Testis (tissue), 3 donors: ENCODE measurements around the gene RNF135. TPM values are rescaled to one million over a fixed set of nuclear protein-coding genes. Genes with fewer than 3 reads are reported as not detected.
"Not testable (repeated sequence)": the region's sequence is repeated elsewhere in the genome, so short reads cannot be mapped to it uniquely, and the experiment has no call there.

Source experiments
- DNase-seq: peaks from one replicate; pipeline ENCODE4 v3.0.0-alpha.2; 2019
- H3K27ac ChIP-seq, 2 donors: fragments of 200-600 bp; sonication (generic); one replicate each; pipeline ENCODE4 v1.5.1; 2019
- H3K27me3 ChIP-seq: fragments of 200-600 bp; sonication (generic); one replicate; pipeline ENCODE4 v1.5.1; 2019
- H3K36me3 ChIP-seq: fragments of 200-600 bp; sonication (generic); one replicate; pipeline ENCODE4 v1.5.1; 2017; ENCODE audit warnings: low read depth; ENCODE audit errors: missing control alignments
- H3K4me1 ChIP-seq: fragments of 200-600 bp; sonication (generic); one replicate; pipeline ENCODE4 v1.5.1; 2019
- H3K4me3 ChIP-seq, 2 donors: fragments of 200-600 bp; sonication (generic); one replicate each; pipeline ENCODE4 v1.5.1; 2017 to 2019
- H3K9me3 ChIP-seq: fragments of 200-600 bp; sonication (generic); one replicate; pipeline ENCODE4 v1.5.1; 2017
- POLR2A ChIP-seq: fragments of 450-650 bp; IDR thresholded peaks from one replicate; pipeline ENCODE4 v1.6.1; 2017; ENCODE audit warnings: antibody characterized with exemption, mild to moderate bottlenecking, moderate library complexity
- WGBS, 2 donors: methylation state at CpG; one replicate each; pipeline ENCODE4 v1.1.5; 2018; 5-methylcytosine and 5-hydroxymethylcytosine counted together
- intact Hi-C: fragments of 100-400 bp; cut with DNase I; formaldehyde crosslinking; loops from one replicate; pipeline ENCODE4 v1.15.1; 2023; ENCODE audit warnings: low total_unique reads
- polyA plus RNA-seq: library from polyadenylated mRNA; stranded (reverse); fragments of 350-450 nt; fragmentation: Illumina TruSeq; extraction: RNeasy Lipid Tissue Mini Kit (QIAGEN cat#74804); gene quantifications from one replicate; pipeline ENCODE4 v1.2.3, GENCODE V29; 2014; ENCODE audit warnings: low read depth, low replicate concordance; ENCODE audit not compliant: insufficient read depth
- total RNA-seq, 2 donors: library from RNA; depleted of rRNA; stranded (reverse); fragments of >200 nt; gene quantifications; one replicate each; pipeline ENCODE4 v1.2.3, GENCODE V29; 2016
- TF ChIP-seq, protein P1 (sequence below), 3 experiments: fragments of 450-650 bp in 2 of 3; fragments of 200-600 bp in 1 of 3; sonication (generic) in 1 of 3; IDR thresholded peaks; one replicate each; pipeline ENCODE4 v1.5.1; 2016 to 2019; ENCODE audit warnings: antibody characterized with exemption in 3 of 3, mild to moderate bottlenecking in 2 of 3, moderate library complexity in 1 of 3

The RNF135 gene
- total and polyA plus RNA-seq, 3 donors from 2014 or later, result 12.9 to 24.2 (median 20.6) TPM

DNA sequence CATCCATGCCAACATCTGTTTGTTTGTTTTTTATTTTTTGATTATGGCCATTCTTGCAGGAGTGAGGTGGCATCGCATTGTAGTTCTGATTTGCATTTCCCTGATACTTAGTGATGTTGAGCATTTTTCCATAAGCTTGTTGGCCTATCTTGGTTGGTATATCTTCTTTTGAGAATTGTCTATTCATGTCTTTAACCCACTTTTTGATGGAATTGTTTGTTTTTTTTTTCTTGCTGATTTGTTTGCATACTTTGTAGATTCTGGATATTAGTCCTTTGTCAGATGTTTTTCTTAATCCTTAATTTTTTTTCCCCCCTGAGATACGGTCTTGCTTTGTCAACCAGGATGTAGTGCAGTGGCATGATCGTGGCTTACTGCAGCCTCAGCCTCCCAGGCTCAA, 43.0 kb downstream of the RNF135 start:
- TF ChIP-seq POLR2A, result no peak
- TF ChIP-seq, protein P1, sequence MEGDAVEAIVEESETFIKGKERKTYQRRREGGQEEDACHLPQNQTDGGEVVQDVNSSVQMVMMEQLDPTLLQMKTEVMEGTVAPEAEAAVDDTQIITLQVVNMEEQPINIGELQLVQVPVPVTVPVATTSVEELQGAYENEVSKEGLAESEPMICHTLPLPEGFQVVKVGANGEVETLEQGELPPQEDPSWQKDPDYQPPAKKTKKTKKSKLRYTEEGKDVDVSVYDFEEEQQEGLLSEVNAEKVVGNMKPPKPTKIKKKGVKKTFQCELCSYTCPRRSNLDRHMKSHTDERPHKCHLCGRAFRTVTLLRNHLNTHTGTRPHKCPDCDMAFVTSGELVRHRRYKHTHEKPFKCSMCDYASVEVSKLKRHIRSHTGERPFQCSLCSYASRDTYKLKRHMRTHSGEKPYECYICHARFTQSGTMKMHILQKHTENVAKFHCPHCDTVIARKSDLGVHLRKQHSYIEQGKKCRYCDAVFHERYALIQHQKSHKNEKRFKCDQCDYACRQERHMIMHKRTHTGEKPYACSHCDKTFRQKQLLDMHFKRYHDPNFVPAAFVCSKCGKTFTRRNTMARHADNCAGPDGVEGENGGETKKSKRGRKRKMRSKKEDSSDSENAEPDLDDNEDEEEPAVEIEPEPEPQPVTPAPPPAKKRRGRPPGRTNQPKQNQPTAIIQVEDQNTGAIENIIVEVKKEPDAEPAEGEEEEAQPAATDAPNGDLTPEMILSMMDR (IDR thresholded peaks at IDR 0.05), result no peak
- no peaks in the 10 kb centered on the region for H3K27me3 ChIP-seq
- no peak overlapping the region for H3K4me3 ChIP-seq
- no peaks in the 10 kb centered on the region for H3K36me3 ChIP-seq
- intact Hi-C loops, result no loop called here
- DNase-seq, result no peak
- no peaks in the 10 kb centered on the region for H3K9me3 ChIP-seq
- WGBS, 2 donors, result 94 to 95% methylated on average over 3 of the region's 3 CpGs
- no peaks in the 10 kb centered on the region for H3K4me1 ChIP-seq
- H3K27ac ChIP-seq, result no peak overlapping the region

DNA sequence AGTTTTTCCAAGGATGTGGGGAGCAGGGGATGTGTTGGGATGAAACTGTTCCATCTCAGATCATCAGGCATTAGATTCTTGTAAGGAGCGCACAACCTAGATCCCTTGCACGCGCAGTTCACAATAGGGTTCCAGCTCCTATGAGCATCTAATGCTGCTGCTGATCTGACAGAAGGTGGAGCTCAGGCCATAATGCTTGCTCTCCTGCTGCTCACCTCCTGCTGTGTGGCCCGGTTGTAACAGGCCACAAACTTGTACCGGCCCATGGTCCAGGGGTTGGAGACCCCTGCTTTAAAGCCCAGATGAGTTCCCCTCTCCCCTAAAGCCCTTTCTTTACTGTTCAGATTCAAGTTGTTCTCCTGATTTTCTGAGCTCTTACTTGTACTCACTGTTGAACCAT, 44.8 kb downstream of the RNF135 start:
- intact Hi-C loops, result no loop called here
- no peak overlapping the region for H3K4me3 ChIP-seq

DNA sequence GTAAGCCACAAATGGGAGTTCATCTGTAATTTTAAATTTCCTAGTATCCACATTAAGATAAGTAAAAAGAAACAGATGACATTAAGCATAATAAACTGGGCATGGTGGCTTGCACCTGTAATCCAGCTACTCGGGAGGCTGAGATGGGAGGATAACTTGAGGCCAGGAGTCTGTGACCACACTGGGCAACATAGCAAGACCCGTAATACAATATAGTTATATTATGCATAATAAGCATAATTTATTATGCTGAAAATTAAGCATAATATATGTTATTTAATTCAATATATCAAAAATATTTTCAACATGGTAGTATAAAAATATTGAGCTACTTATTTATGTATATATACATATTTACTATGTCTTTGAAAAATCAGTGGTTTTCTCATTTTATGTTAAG, 48.2 kb downstream of the RNF135 start:
- H3K27me3 ChIP-seq, result no peaks in the 10 kb centered on the region
- 95 to 100% methylated on average over 2 of the region's 2 CpGs for WGBS, 2 donors
- no peak overlapping the region for H3K4me3 ChIP-seq
- no peaks in the 10 kb centered on the region for H3K9me3 ChIP-seq
- H3K27ac ChIP-seq, result no peak overlapping the region
- no peaks in the 10 kb centered on the region for H3K4me1 ChIP-seq
- no peak for DNase-seq
- intact Hi-C loops, result no loop called here
- TF ChIP-seq POLR2A, result no peak
- TF ChIP-seq, protein P1 (IDR thresholded peaks at IDR 0.05), result no peak
- no peaks in the 10 kb centered on the region for H3K36me3 ChIP-seq

More for the DNA sequence above, 44.8 kb downstream of the RNF135 start:
- H3K4me1 ChIP-seq, result no peaks in the 10 kb centered on the region
- no peak for DNase-seq
- no peaks in the 10 kb centered on the region for H3K36me3 ChIP-seq
- H3K27me3 ChIP-seq, result no peaks in the 10 kb centered on the region
- TF ChIP-seq, protein P1 (IDR thresholded peaks at IDR 0.05), result no peak
- no peak for TF ChIP-seq POLR2A
- no peaks in the 10 kb centered on the region for H3K9me3 ChIP-seq
- no peak overlapping the region for H3K27ac ChIP-seq
- 74 to 80% methylated on average over 3 to 5 of the region's 5 CpGs for WGBS, 2 donors

DNA sequence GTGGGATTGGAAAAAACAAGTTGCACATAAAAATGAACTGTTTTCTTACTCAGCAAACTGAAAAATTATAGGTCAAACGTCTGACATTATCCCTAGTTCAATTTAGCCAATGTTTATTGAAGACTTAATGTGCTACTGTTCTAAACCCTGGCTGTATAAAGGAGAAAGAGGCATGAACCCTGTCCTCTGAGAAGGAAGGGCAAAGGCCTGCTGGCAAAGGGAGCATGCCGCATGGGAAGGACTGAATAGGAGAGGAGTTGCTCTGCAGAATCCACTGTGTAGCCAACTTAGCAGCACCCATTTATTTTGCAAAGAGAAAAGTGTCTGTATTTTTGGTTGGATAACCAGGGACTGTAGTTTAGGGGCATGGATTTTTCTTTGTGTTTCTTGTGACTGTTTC, 52.3 kb downstream of the RNF135 start:
- 44 to 58% methylated on average over 1 of the region's 2 CpGs for WGBS, 2 donors
- H3K4me1 ChIP-seq, H3K9me3 ChIP-seq, H3K27me3 ChIP-seq, DNase-seq, H3K36me3 ChIP-seq, intact Hi-C loops, H3K27ac ChIP-seq, H3K4me3 ChIP-seq: not testable (repeated sequence)

DNA sequence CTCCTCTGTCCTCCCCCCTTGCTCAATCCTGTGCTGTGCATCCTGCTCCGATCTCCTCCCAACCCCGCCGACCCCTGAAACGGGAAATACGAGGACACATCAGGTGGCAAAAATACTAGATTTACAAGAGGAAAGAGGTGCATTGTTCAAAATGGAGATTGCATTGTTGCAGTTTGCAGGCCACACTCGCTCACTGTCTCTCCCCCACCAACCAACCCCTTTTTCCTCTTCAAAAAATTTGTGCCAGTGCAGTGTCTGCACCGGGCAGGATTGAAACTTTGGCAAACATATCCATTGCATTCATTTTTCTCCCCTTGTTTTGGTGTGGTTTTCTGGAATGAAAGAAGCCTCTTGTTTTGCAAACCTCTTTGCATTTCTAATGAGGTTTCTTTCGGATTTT, 61.0 kb downstream of the RNF135 start:
- Histone ChIP-seq H3K4me3 (no peak overlapping the region), H3K36me3 (no peaks in the 10 kb centered on the region), H3K9me3 (no peaks in the 10 kb centered on the region), H3K27ac (no peak overlapping the region), H3K4me1 (no peaks in the 10 kb centered on the region), H3K27me3 (no peaks in the 10 kb centered on the region)
- no peak for DNase-seq
- TF ChIP-seq POLR2A, result no peak
- TF ChIP-seq, protein P1 (IDR thresholded peaks at IDR 0.05), result no peak
- 76 to 86% methylated on average over 8 of the region's 8 CpGs for WGBS, 2 donors
- intact Hi-C loops, result no loop called here

DNA sequence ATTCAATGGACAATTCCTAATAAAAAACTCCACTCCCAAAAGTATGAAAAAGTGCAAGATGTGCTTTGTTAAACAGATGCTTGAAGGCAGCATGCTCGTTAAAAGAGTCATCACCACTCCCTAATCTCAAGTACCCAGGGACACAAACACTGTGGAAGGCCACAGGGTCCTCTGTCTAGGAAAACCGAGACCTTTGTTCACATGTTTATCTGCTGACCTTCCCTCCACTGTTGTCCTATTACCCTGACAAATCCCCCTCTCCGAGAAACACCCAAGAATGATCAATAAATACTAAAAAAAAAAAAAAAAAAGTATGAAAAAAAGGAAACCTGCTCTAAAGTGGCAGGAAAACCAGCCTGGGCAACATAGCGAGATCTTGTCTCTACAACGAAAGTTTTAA, 64.8 kb downstream of the RNF135 start:
- H3K4me1 ChIP-seq, H3K36me3 ChIP-seq, intact Hi-C loops, H3K4me3 ChIP-seq, H3K27ac ChIP-seq, DNase-seq, H3K27me3 ChIP-seq, H3K9me3 ChIP-seq: not testable (repeated sequence)
- WGBS, 2 donors, result 78 to 84% methylated on average over 5 of the region's 5 CpGs

DNA sequence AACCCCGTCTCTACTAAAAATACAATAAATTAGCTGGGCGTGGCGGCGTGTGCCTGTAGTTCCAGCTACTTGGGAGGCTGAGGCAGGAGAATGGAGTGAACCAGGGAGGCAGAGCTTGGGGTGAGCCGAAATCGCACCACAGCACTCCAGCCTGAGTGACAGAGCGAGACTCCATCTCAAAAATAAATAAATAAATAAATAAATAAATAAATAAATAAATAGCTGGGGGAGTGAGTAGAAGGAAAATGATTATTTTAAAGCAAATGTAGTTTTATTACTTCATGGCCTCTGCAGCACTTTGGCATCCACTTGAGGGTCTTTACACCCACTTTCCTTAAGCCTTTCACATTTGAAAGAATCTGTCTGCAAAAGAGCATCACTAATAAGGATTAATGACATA, 70.0 kb downstream of the RNF135 start:
- H3K9me3 ChIP-seq, H3K4me3 ChIP-seq, intact Hi-C loops, H3K27me3 ChIP-seq, H3K27ac ChIP-seq, DNase-seq, H3K4me1 ChIP-seq, H3K36me3 ChIP-seq: not testable (repeated sequence)
- 88 to 94% methylated on average over 7 of the region's 7 CpGs for WGBS, 2 donors

DNA sequence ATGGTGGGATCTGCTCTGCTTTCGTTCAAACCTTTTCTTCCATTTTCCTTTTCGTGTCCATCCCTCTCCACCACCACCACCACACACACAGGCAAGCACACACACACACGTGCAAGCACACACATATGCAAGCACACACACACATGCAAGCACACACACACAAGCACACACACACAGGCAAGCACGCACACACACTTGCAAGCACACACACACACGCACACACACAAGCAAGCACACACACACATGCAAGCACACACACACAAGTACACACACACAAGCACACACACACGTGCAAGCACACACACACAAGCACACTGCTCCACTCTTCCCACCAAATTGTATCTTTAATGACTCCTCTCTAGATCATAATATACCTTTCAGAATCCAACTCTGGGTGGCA, 71.5 kb downstream of the RNF135 start:
- H3K4me1 ChIP-seq, H3K36me3 ChIP-seq, H3K27ac ChIP-seq, intact Hi-C loops, H3K9me3 ChIP-seq, H3K4me3 ChIP-seq, H3K27me3 ChIP-seq, DNase-seq: not testable (repeated sequence)
- 86 to 94% methylated on average over 6 of the region's 6 CpGs for WGBS, 2 donors
